Measurements from ENCODE around the gene SLC4A4.
"Not testable (repeated sequence)": the region's sequence is repeated elsewhere in the genome, so short reads cannot be mapped to it uniquely, and the experiment has no call there.

Gene SLC4A4

GRCh38 chr4:71408961-71409360 is 70.1 kb downstream of the SLC4A4 start:
- DNase-seq (ENCODE audit: low spot score), result not testable (repeated sequence)

GRCh38 chr4:71411981-71412380 is 73.2 kb downstream of the SLC4A4 start:
- DNase-seq (ENCODE audit: low spot score), result no peak

- no peak for DNase-seq (ENCODE audit: low spot score)
These were observed 76.7 kb downstream of the SLC4A4 start for GRCh38 chr4:71415491-71415890.

- DNase-seq (ENCODE audit: low spot score), result no peak
These were observed 78.3 kb downstream of the SLC4A4 start for GRCh38 chr4:71417150-71417549.

- DNase-seq (ENCODE audit: low spot score), result no peak
These were observed 87.7 kb downstream of the SLC4A4 start for GRCh38 chr4:71426381-71427042.

- no peak for DNase-seq (ENCODE audit: low spot score)
These were observed 90.3 kb downstream of the SLC4A4 start for GRCh38 chr4:71429106-71429505.

GRCh38 chr4:71429962-71430361 is 91.1 kb downstream of the SLC4A4 start:
- DNase-seq (ENCODE audit: low spot score), result no peak

- no peak for DNase-seq (ENCODE audit: low spot score)
These were observed 91.8 kb downstream of the SLC4A4 start for GRCh38 chr4:71430609-71431008.

- DNase-seq (ENCODE audit: low spot score), result no peak
These were observed 101.8 kb downstream of the SLC4A4 start for GRCh38 chr4:71440612-71441011.

- DNase-seq (ENCODE audit: low spot score), result no peak
These were observed 102.7 kb downstream of the SLC4A4 start for GRCh38 chr4:71441186-71442169.

- DNase-seq (ENCODE audit: low spot score), result no peak
These were observed 103.5 kb downstream of the SLC4A4 start for GRCh38 chr4:71442336-71442735.

GRCh38 chr4:71444395-71444794 is 105.6 kb downstream of the SLC4A4 start:
- DNase-seq (ENCODE audit: low spot score), result no peak

- no peak for DNase-seq (ENCODE audit: low spot score)
These were observed 107.0 kb downstream of the SLC4A4 start for GRCh38 chr4:71445811-71446210.

GRCh38 chr4:71446479-71447081 is 107.8 kb downstream of the SLC4A4 start:
- no peak for DNase-seq (ENCODE audit: low spot score)

GRCh38 chr4:71449040-71449439 is 110.2 kb downstream of the SLC4A4 start:
- no peak for DNase-seq (ENCODE audit: low spot score)

- no peak for DNase-seq (ENCODE audit: low spot score)
These were observed 111.1 kb downstream of the SLC4A4 start for GRCh38 chr4:71449878-71450277.

- DNase-seq (ENCODE audit: low spot score), result no peak
These were observed 114.7 kb downstream of the SLC4A4 start for GRCh38 chr4:71453531-71453930.

- DNase-seq (ENCODE audit: low spot score), result peak; percentile 31
These were observed 118.0 kb downstream of the SLC4A4 start for GRCh38 chr4:71456841-71457240.

GRCh38 chr4:71460371-71460770 is 121.6 kb downstream of the SLC4A4 start:
- DNase-seq (ENCODE audit: low spot score), result no peak

GRCh38 chr4:71461422-71461821 is 122.6 kb downstream of the SLC4A4 start:
- DNase-seq (ENCODE audit: low spot score), result no peak

GRCh38 chr4:71466775-71467174 is 128.0 kb downstream of the SLC4A4 start:
- no peak for DNase-seq (ENCODE audit: low spot score)

- DNase-seq (ENCODE audit: low spot score), result no peak
These were observed 129.4 kb downstream of the SLC4A4 start for GRCh38 chr4:71468116-71468710.

All from globus pallidus (tissue), 1 donor.